GF-D8 (cell line): ENCODE measurements around the gene GP1BB.
"Not testable (repeated sequence)": the region's sequence is repeated elsewhere in the genome, so short reads cannot be mapped to it uniquely, and the experiment has no call there.

Experiments
- DNase-seq: peaks from one replicate; lab custom pipeline; 2025; lab: John Stamatoyannopoulos, UW

Gene GP1BB

GRCh38 chr22:19693981-19694670 lies 29.2 kb upstream of the GP1BB start:
- DNase-seq: no peak

GRCh38 chr22:19694696-19695095 lies 28.6 kb upstream of the GP1BB start:
- no peak for DNase-seq

- DNase-seq: no peak
These were observed 26.6 kb upstream of the GP1BB start for GRCh38 chr22:19696504-19697276.

- not testable (repeated sequence) for DNase-seq
These were observed 25.5 kb upstream of the GP1BB start for GRCh38 chr22:19697871-19698270.

- no peak for DNase-seq
These were observed 22.4 kb upstream of the GP1BB start for GRCh38 chr22:19700790-19701419.

- no peak for DNase-seq
These were observed 21.8 kb upstream of the GP1BB start for GRCh38 chr22:19701420-19702145.

GRCh38 chr22:19703869-19704268 lies 19.5 kb upstream of the GP1BB start:
- no peak for DNase-seq

- DNase-seq: no peak
These were observed 18.9 kb upstream of the GP1BB start for GRCh38 chr22:19704355-19705015.

GRCh38 chr22:19705181-19705934 lies 18.0 kb upstream of the GP1BB start:
- no peak for DNase-seq

GRCh38 chr22:19706661-19707151 lies 16.6 kb upstream of the GP1BB start:
- DNase-seq: no peak

- no peak for DNase-seq
These were observed 15.7 kb upstream of the GP1BB start for GRCh38 chr22:19707347-19708290.

- DNase-seq: no peak
These were observed 14.9 kb upstream of the GP1BB start for GRCh38 chr22:19708321-19709011.

GRCh38 chr22:19709063-19709769 lies 14.1 kb upstream of the GP1BB start:
- no peak for DNase-seq

GRCh38 chr22:19710020-19710768 lies 13.1 kb upstream of the GP1BB start:
- no peak for DNase-seq

GRCh38 chr22:19710769-19711106 lies 12.6 kb upstream of the GP1BB start:
- DNase-seq: no peak

GRCh38 chr22:19713245-19713644 lies 10.1 kb upstream of the GP1BB start:
- no peak for DNase-seq

- no peak for DNase-seq
These were observed 9.6 kb upstream of the GP1BB start for GRCh38 chr22:19713650-19714311.
